PC-3 (cell line): ENCODE measurements around the gene MRTFA. TPM values are rescaled to one million over a fixed set of nuclear protein-coding genes. Genes with fewer than 3 reads are reported as not detected.
"Not testable (repeated sequence)": the region's sequence is repeated elsewhere in the genome, so short reads cannot be mapped to it uniquely, and the experiment has no call there.

Experiments used
- ATAC-seq: fragments of 200-7000 bp; cut with Tn5 transposase; 2 replicates; pipeline ENCODE4 v1.9.1; 2020; ENCODE audit warnings: mild to moderate bottlenecking, moderate library complexity
- BruUV-seq: library from RNA; stranded (reverse); fragments of 400-500 nt; replicated peaks from 2 replicates; lab custom pipeline; 2021; lab: Mats Ljungman, UMichigan
- CTCF ChIA-PET: fragments of 300-600 bp; sonication (Branson Sonifier 250); formaldehyde crosslinking; loops from one replicate; lab custom pipeline; 2022; ENCODE audit warnings: antibody characterized with exemption; lab: Charles Lee
- POLR2A ChIA-PET: fragments of 300-600 bp; sonication (Branson Sonifier 250); formaldehyde crosslinking; loops from one replicate; lab custom pipeline; 2022; ENCODE audit warnings: antibody characterized with exemption; ENCODE audit not compliant: unreplicated experiment; lab: Charles Lee
- DNase-seq: peaks from one replicate; pipeline ENCODE4 v3.0.0-alpha.2; 2015
- H2AFZ ChIP-seq: fragments of 300-600 bp; sonication (generic); 2 replicates; pipeline ENCODE4 v1.6.0; 2016; ENCODE audit warnings: antibody characterized with exemption, low read length
- H3F3A ChIP-seq: fragments of 300-600 bp; sonication (generic); one replicate; pipeline ENCODE4 v1.6.0; 2017; ENCODE audit warnings: antibody characterized with exemption, low read length, control low read depth, mild to moderate bottlenecking; ENCODE audit not compliant: unreplicated experiment
- H3K27ac ChIP-seq: fragments of 300-600 bp; sonication (generic); 2 replicates; pipeline ENCODE4 v1.5.1; 2016; ENCODE audit warnings: mild to moderate bottlenecking, low read length
- H3K27me3 ChIP-seq: fragments of 300-600 bp; sonication (generic); 2 replicates; pipeline ENCODE4 v1.6.1; 2016; ENCODE audit warnings: low read length, mixed read lengths
- H3K36me3 ChIP-seq: fragments of 300-600 bp; sonication (generic); 2 replicates; pipeline ENCODE4 v1.6.1; 2016; ENCODE audit warnings: low read depth, mixed run types, low read length, mixed read lengths
- H3K4me1 ChIP-seq: fragments of 300-600 bp; sonication (generic); 2 replicates; pipeline ENCODE4 v1.5.1; 2016; ENCODE audit warnings: low read length; ENCODE audit not compliant: insufficient read depth
- H3K4me2 ChIP-seq: fragments of 300-600 bp; sonication (generic); 2 replicates; pipeline ENCODE4 v1.6.0; 2016; ENCODE audit warnings: low read length
- H3K4me3 ChIP-seq: fragments of 300-600 bp; sonication (generic); 2 replicates; pipeline ENCODE4 v1.5.1; 2016; ENCODE audit warnings: mild to moderate bottlenecking, low read length, mixed read lengths
- H3K79me2 ChIP-seq: fragments of 300-600 bp; sonication (generic); 2 replicates; pipeline ENCODE4 v1.6.1; 2017; ENCODE audit warnings: low read length, mixed read lengths
- H3K9ac ChIP-seq: fragments of 300-600 bp; sonication (generic); 2 replicates; pipeline ENCODE4 v1.6.0; 2016; ENCODE audit warnings: mild to moderate bottlenecking, low read length
- H3K9me2 ChIP-seq: fragments of 300-600 bp; sonication (generic); replicated peaks from 2 replicates; pipeline ENCODE4 v1.6.1; 2016; ENCODE audit warnings: mixed run types, low read length, mixed read lengths
- H3K9me3 ChIP-seq: fragments of 300-600 bp; sonication (generic); 2 replicates; pipeline ENCODE4 v1.6.1; 2016; ENCODE audit warnings: low read length, mixed read lengths
- H4K20me1 ChIP-seq: fragments of 300-600 bp; sonication (generic); 2 replicates; pipeline ENCODE4 v1.6.1; 2016; ENCODE audit warnings: low read length, mixed read lengths
- EZH2 ChIP-seq: fragments of 300-600 bp; sonication (generic); IDR thresholded peaks from one replicate; pipeline ENCODE4 v1.6.1; 2017; ENCODE audit warnings: antibody characterized with exemption, mild to moderate bottlenecking, low read length; ENCODE audit not compliant: unreplicated experiment
- EZH2phosphoT487 ChIP-seq: fragments of 300-600 bp; sonication (generic); IDR thresholded peaks from 2 replicates; pipeline ENCODE4 v1.6.1; 2018; ENCODE audit warnings: mild to moderate bottlenecking, antibody characterized with exemption, low read length, borderline replicate concordance
- intact Hi-C: fragments of 100-400 bp; cut with micrococcal nuclease; formaldehyde crosslinking; loops from 2 replicates; pipeline ENCODE4 v1.9.0; 2023
- total RNA-seq: library from RNA; depleted of rRNA; stranded (reverse); fragments of >200 nt; gene quantifications from 2 replicates; pipeline ENCODE4 v1.2.3, GENCODE V29; 2014
- TF ChIP-seq, protein P1 (sequence below): fragments of 300-600 bp; sonication (generic); conservative IDR thresholded peaks from 2 replicates; pipeline ENCODE4 v1.5.1; 2017; ENCODE audit warnings: antibody characterized with exemption, low read depth, mild to moderate bottlenecking, low read length

The MRTFA gene
- total RNA-seq, 1 experiment from 2014 or later: 32.6 TPM

DNA sequence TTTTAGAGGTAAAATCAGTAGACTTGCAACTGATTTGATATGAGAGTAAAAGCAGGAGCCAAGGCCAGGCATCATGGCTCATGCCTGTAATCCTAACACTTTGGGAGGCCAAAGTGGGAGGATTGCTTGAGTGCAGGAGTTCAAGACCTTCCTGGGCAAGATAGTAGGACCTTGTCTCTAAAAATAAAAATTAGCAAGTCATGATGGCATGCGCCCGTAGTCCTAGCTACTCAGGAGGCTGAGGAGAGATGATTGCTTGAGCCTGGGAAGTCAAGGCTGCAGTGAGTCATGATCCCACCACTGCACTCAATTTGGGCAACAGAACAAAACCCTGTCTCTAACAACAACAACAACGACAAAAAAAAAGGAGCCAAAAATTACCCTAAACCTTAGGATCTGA lies 252.6 kb downstream of the MRTFA start:
- intact Hi-C loops: no loop called here
- CTCF ChIA-PET: no interaction called here

DNA sequence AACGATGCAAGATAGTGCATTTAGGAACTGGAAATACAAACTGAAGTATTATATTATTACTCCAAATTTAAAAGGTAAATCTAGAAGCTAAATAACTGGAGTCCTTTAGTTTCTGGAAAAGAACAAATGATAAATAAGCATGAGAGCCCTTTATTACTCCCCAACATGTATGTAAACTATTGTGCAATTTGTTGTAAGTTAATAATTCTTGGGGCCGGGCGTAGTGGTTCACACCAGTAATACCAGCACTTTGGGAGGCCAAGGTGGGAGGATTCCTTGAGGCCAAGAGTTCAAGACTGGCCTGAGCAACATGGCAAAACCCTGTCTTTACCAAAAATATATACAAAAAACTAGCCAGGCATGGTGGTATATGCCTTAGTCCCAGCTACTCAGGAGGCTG lies 255.1 kb downstream of the MRTFA start:
- H3F3A ChIP-seq: no peaks in the 10 kb centered on the region
- no peaks in the 10 kb centered on the region for H4K20me1 ChIP-seq
- H3K79me2 ChIP-seq: peaks cover 14% of the 10 kb centered on the region; the same call in 1 of the 2 replicates
- no peak overlapping the region for H3K9ac ChIP-seq
- H3K27ac ChIP-seq: no peak overlapping the region
- no peaks in the 10 kb centered on the region for H3K9me3 ChIP-seq
- H3K4me1 ChIP-seq: no peaks in the 10 kb centered on the region
- H2AFZ ChIP-seq: no peak overlapping the region
- H3K27me3 ChIP-seq: no peaks in the 10 kb centered on the region
- DNase-seq: no peak
- ChIA-PET POLR2A (no interaction called here), CTCF (no interaction called here)
- no peak for ATAC-seq
- H3K4me3 ChIP-seq: no peak overlapping the region
- H3K4me2 ChIP-seq: no peak overlapping the region
- BruUV-seq: no TSS peak
- H3K9me2 ChIP-seq: no peaks in the 10 kb centered on the region
- intact Hi-C loops: no loop called here
- no peaks in the 10 kb centered on the region for H3K36me3 ChIP-seq
- TF ChIP-seq, protein P1, sequence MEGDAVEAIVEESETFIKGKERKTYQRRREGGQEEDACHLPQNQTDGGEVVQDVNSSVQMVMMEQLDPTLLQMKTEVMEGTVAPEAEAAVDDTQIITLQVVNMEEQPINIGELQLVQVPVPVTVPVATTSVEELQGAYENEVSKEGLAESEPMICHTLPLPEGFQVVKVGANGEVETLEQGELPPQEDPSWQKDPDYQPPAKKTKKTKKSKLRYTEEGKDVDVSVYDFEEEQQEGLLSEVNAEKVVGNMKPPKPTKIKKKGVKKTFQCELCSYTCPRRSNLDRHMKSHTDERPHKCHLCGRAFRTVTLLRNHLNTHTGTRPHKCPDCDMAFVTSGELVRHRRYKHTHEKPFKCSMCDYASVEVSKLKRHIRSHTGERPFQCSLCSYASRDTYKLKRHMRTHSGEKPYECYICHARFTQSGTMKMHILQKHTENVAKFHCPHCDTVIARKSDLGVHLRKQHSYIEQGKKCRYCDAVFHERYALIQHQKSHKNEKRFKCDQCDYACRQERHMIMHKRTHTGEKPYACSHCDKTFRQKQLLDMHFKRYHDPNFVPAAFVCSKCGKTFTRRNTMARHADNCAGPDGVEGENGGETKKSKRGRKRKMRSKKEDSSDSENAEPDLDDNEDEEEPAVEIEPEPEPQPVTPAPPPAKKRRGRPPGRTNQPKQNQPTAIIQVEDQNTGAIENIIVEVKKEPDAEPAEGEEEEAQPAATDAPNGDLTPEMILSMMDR: no peak
- no peak for TF ChIP-seq EZH2
- TF ChIP-seq EZH2phosphoT487: no peak

More for the DNA sequence above, 252.6 kb downstream of the MRTFA start:
- Histone ChIP-seq H3K4me3 (no peak overlapping the region), H3F3A (no peaks in the 10 kb centered on the region), H3K27ac (no peak overlapping the region), H4K20me1 (no peaks in the 10 kb centered on the region), H3K9ac (no peak overlapping the region), H3K9me2 (no peaks in the 10 kb centered on the region), H3K4me2 (no peak overlapping the region), H3K27me3 (no peaks in the 10 kb centered on the region), H3K9me3 (no peaks in the 10 kb centered on the region), H3K36me3 (no peaks in the 10 kb centered on the region), H3K4me1 (peaks cover 5% of the 10 kb centered on the region; the same call in 1 of the 2 replicates), H3K79me2 (peaks cover 12% of the 10 kb centered on the region; the same call in 1 of the 2 replicates), H2AFZ (no peak overlapping the region)
- no TSS peak for BruUV-seq
- TF ChIP-seq, protein P1: no peak
- TF ChIP-seq EZH2 (no peak), EZH2phosphoT487 (no peak)
- POLR2A ChIA-PET: no interaction called here
- no peak for ATAC-seq
- DNase-seq: no peak

DNA sequence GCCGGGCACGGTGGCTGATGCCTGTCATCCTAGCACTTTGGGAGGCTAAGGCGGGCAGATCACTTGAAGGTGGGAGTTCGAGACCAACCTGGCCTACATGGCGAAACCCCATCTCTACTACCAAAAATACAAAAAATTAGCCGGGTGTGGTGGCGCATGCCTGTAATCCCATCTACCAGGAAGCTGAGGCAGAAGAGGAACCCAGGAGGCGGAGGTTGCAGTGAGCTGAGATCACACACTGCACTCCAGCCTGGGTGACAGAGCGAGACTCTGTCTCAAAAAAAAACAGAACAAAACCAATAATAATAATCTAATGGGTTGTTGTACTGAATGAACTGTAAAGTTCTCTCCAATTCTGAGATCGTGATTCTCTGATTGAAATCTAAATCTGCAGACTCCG lies 258.1 kb downstream of the MRTFA start:
- ATAC-seq, H3K27me3 ChIP-seq, H4K20me1 ChIP-seq, H3K9me3 ChIP-seq, H3K27ac ChIP-seq, H3K4me3 ChIP-seq, H3K4me1 ChIP-seq, CTCF ChIA-PET, DNase-seq, POLR2A ChIA-PET, H3K9me2 ChIP-seq, BruUV-seq, H2AFZ ChIP-seq, intact Hi-C loops, H3K4me2 ChIP-seq, H3K36me3 ChIP-seq, H3F3A ChIP-seq, H3K9ac ChIP-seq: not testable (repeated sequence)
- H3K79me2 ChIP-seq: peaks cover 24% of the 10 kb centered on the region; the same call in 1 of the 2 replicates
